GM10847 (cell line): ENCODE measurements around the gene ZNF784.

Source experiments
- POLR2A ChIP-seq: IDR thresholded peaks from 2 replicates; pipeline ENCODE4 v1.6.1; 2011; ENCODE audit not compliant: insufficient read length; ENCODE audit errors: extremely low read depth

Gene ZNF784

DNA sequence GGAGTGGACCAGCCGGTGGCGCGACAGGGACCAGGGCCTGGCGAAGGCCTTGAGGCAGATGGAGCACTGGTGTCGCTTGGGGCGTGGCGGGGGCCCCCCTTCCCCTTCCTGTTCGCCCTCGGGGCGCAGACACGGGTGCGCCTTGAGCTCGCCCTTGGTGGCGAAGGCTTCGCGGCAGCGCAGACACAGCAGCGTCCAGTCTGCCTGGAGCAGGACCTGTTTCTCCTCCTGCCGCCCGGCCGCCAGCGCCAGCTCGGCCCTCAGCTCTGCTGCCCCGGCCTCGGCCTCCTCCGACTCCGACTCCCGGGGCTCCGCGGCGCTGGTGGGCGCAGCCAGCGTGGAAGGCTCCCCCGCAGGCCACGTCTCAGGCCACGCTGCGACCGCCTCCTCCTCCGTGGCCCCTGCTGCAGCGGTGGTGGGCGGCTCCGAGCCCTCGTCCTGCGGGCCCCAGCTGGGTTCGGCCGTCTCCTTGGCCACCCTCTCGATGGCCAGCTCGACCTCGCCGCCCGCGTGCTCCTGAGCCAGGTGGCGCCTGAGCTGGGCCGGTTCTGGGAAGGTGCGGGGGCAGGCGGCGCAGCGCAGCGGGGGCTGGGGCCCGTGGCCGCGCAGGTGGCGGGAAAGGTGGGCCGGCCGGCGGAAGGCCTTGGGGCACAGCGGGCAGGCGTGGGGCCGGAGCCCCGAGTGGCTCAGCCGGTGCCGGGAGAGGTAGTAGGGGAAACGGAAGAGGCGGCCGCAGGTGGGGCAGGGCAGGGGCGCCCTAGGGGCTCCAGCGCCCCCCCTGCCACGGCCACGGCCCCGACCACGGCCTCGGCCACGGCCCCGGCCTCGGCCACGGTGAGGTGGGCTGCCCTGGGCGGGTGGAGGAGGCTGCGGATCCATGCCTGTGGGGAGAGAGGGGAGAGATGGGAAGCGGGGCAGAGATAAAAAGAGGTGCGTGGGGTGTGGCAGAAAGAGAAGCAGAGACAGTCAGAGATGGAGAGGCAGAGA lies 45.3 kb downstream of the ZNF784 start:
- TF ChIP-seq POLR2A: no peak

DNA sequence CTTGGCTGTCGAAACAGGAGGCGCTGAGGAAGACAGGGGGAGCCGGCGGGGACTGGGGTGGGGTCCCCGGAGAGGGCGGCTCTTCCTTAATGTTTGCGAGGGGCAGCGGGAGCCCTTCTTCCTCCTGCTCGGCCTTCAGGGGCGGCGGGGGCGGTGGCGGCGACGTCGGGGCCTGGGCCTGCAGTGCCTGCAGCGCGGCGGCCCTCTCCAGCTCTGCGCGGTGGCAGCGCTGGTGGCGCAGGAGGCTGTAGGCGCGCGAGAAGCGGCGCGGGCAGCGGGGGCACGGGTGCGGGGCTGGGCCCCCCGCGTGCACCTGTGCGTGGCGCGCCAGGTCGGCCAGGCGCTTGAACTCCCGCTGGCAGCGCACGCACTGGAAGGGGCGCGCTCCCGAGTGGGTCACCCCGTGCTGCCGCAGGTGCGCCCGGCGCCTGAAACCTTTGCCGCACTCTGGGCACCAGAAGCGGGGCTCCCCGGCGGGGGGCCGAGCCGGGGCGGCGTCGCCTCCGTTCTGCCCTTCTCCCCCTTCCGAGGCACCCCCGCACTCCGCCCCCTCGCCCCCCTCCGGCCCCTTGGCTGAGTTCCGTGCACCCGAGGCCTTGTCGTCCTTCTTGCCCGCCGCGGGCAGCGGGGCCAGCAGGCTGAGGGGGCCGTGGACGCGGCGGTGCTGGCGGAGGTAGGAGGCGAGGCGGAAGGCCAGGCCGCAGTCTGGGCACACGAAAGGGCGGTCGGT lies 46.2 kb downstream of the ZNF784 start:
- no peak for TF ChIP-seq POLR2A

DNA sequence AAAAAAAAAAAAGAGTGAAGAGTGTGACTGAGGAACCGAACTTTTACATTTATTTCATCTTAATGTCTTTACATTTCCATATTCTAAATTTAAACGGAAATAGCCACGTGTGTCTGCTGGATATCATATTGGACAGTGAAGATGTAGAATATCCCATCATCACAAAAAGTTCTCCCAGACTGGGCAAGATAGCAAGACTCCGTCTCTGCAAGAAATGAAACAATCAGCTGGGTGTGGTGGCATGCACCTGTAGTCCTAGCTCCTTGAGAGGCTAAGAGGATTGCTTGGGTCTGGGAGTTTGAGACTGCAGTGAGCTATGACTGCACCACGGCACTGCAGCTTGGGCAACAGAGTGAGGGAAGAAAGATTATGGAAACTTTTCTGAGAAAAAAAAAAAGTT lies 47.6 kb downstream of the ZNF784 start:
- TF ChIP-seq POLR2A: no peak
